Pons (tissue), 1 donor: ENCODE measurements around the gene NCBP2.

Experiments
- DNase-seq: peaks from one replicate; pipeline ENCODE4 v3.0.0-alpha.2; 2016; ENCODE audit warnings: low spot score

The NCBP2 gene

DNA sequence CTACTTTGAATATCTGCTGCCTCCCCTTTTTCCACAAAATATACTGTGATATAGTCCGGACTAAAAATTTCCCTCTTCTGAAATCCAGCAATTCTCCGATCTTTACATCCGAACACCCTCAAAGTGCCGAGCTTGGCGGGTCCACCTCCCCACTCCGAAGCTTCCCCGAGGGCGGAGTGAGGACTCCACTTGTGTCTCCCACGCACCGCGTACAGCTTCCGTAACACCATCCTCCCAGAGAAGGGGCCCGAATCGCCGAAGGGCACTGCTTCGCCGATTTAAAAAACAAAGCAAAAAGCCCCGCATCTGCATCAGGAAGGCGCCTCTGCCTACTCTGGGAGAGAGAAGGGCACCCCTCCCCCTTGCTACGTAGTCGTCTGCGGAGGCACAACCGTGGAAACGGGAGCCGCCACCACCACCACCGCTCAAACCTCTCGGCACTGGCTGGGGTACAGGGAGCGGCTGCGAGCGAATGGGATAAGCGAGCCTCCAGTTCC, 551 bp downstream of the NCBP2 start:
- DNase-seq, result no peak

GRCh38 chr3:196938576-196938975, 3.8 kb downstream of the NCBP2 start:
- DNase-seq, result no peak

DNA sequence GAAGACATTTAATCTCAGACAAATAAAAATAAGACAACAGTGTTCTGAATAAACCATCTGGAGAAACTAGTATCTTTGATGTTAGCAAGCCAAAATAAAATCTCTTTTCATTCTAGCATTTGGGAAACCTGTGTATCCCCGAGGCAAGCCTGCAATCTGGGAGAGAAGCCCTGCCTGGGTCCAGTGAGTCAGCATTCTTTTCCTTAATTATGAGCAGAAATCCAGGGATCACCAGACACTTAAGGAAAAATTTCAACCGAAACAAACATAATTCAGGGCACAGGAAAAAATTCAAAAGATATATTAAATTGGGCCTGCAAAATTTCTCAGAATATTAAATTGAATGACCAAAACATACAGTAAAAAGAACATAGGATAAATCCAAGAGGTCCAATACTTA, 4.2 kb downstream of the NCBP2 start:
- no peak for DNase-seq

DNA sequence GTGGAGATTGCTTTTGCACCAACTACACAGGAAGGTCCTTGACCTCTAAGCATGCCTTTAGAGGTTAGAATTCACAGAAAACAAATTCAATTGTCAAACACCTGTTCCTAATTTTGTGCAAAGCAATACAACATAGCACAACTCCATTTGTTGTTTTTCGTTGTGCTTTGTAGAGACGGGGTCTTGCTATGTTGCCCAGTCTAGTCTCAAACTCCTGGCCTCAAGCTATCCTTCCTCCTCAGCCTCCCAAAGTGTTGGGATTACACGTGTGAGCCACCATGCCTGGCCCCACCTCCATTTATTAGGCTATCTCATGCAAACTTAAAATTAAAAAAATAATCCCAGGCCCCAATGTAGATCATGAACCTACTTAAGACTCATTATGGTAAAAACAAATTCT, 6.0 kb downstream of the NCBP2 start:
- no peak for DNase-seq

DNA sequence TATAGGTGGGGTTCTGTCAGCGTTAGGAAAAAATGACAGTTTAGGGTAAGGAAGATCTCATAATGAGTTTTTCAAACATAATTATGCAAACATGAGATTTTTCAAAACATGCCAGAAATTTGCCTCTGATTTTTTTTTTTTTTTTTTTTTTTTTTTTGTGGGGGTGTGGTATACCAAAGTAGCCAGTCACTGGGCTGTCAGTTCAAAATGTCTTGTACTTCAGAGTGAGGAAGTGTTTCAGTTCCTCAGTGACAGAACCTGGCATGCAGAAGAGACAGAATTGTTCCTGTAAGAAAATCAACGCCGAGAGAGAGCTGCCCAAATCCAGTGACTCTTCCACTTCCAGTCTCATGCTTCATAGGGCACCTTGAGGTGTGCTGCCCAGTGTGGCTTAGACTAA, 9.7 kb downstream of the NCBP2 start:
- DNase-seq, result no peak

GRCh38 chr3:196931828-196932587, 10.3 kb downstream of the NCBP2 start:
- DNase-seq, result no peak

DNA sequence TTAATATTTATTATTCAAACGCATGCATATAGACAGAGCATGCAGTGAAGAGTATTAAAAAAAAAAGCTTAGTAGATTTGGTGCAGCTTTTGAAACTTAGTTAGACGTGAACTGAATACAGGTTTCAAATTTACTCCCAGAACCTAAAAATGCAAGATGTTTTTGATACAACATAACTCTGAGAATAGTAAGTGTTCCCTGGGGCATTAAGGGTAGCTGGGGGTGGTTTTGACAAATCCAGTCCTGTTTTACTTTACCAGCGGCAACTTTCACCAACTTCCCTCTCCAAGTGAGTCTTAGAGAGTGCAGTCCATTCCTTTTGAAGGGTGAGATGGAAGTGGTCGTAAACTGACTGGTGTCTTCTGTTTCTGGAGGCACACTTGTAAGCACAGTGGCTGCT, 11.2 kb downstream of the NCBP2 start:
- DNase-seq, result no peak

GRCh38 chr3:196927571-196928453, 14.5 kb downstream of the NCBP2 start:
- no peak for DNase-seq

DNA sequence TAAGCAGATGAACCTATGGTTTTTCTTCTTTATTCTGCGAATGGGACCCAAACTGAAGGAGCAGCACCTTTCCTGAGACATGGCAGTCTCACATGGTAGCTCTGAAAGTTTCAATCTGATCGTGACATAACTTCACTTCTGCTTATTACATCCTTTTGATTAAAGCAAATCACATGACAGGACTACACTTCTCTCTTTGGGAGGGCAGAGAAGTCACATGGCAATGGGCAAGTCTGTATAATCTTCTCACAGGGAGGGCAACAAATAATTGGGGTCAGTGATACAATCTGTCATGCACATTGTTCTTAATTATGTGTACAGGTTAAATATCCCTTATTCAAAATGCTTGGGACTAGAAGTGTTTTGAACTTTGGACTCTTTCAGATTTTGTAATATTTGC, 21.6 kb downstream of the NCBP2 start:
- peak; percentile 56 for DNase-seq

DNA sequence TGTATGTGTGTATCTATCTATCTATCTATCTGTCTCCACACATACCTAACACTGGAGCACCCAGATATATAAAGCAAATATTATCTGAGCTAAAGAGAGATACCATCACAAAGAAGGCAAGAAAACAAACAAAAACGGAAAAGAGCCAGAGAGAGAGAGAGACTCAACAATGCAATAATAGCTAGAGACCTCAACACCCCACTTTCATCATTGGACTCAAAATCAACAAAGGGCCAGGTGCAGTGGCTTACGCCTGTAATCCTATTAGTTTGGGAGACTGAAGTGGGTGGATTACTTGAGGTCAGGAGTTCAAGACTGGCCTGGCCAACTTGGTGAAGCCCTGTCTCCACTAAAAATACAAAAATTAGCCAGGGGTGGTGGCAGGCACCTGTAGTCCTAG, 23.4 kb downstream of the NCBP2 start:
- no peak for DNase-seq

- DNase-seq, result no peak
Observed at GRCh38 chr3:196916995-196917394, 25.3 kb downstream of the NCBP2 start.

DNA sequence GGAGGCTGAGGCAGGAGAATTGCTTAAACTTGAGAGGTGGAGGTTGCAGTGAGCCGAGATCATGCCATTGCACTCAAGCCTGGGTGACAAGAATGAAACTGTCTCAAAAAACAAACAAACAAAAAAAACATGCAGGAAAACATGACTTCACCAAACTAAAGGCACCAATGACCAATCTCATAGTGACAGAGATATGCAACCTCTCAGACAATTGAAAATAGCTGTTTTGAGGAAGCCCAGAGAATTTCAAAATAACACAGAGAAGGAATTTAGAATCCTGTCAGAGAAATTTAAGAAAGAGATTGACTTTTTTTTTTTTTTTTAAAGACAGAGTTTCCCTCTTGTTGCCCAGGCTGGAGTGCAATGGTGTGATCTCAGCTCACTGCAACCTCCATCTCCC, 26.1 kb downstream of the NCBP2 start:
- DNase-seq, result no peak

DNA sequence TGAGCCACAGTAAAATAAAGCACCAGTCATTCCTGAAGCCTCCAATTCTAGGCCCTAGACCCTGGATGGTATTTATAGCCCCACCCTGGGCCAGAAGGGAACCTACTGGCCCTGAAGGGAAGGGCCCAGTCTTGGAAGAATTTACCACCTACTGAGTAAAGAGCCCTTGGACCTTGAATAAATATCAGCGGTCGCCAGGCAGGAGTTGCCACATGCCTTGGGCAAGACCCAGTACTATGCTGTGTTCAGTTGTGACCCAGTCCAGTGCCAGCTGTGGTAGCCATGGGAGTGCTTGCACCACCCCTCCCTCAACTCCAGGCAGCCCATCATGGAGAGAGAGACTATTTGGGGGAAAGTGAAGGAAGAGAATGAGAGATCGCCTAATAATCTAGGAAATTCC, 27.0 kb downstream of the NCBP2 start:
- DNase-seq, result no peak

GRCh38 chr3:196914866-196915265, 27.5 kb downstream of the NCBP2 start:
- DNase-seq, result no peak

DNA sequence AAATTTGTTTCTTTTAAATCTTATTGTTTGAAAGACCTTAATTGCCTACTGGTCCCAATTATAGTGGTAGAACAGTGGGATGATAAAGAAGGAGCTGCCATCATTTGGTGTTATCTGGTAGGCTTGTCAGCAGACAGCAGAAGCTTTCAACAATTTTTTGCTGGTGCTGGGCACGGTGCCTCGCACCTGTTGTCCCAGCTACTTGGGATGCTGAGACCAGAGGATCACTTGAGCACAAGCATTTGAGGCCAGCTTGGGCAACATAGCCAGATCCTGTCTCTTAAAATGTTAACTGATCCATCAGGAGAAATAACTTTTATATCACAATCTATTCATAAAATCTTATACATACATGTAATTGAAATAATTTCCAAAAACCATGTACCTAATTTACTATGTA, 38.6 kb downstream of the NCBP2 start:
- DNase-seq, result no peak

DNA sequence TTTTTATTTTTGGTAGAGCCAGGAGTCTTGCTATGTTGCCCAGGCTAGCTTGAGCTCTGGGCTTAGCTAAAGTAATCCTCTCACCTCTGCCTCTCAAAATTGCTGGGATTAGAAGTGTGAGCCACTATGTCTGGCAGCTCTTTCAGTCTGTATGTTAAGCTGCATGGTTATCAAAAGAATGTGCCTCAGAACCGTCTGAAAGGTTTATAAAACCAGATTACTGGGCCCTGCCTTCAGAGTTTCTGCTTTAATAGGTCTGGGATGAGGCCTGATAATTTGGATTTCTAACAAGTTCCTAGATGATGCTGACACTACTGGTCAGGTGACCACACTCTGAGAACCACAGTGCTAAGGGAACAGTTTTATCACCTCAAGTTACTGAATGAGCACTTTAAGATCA, 40.0 kb downstream of the NCBP2 start:
- DNase-seq, result no peak

DNA sequence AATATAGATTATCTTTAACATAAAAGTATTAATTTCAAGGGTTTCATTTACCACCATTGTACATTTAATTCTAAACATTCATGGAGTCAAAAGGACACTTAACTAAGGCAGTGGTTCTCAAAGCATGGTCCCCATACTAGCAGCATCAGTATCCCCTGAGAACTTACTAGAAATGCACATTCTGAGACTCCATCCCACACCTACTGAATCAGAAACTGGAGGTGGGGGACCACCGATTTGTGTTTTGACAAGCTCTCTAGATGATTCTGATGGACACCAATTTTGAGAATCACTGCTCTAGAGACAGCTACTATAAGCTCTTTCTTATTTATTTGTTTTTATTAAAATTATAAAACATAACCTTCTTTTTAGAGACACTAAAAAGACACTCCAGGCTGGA, 40.6 kb downstream of the NCBP2 start:
- DNase-seq, result no peak

DNA sequence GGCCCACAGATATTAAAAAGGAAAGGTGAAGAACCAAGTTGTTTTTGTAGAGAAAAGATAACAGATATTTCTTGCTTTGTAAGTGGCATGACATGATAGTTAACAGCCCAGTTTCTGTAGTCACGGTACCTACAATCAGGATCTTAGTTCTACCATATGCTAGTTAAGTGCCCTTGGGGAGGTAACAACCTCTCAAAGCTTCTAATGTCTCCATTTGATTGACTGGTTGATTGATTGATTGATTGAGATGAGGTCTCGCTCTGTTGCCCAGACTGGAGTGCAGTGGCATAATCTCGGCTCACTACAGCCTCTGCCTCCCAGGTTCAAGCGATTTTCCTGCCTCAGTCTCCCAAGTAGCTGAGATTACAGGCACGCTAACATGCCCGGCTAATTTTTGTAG, 46.1 kb downstream of the NCBP2 start:
- DNase-seq, result no peak

DNA sequence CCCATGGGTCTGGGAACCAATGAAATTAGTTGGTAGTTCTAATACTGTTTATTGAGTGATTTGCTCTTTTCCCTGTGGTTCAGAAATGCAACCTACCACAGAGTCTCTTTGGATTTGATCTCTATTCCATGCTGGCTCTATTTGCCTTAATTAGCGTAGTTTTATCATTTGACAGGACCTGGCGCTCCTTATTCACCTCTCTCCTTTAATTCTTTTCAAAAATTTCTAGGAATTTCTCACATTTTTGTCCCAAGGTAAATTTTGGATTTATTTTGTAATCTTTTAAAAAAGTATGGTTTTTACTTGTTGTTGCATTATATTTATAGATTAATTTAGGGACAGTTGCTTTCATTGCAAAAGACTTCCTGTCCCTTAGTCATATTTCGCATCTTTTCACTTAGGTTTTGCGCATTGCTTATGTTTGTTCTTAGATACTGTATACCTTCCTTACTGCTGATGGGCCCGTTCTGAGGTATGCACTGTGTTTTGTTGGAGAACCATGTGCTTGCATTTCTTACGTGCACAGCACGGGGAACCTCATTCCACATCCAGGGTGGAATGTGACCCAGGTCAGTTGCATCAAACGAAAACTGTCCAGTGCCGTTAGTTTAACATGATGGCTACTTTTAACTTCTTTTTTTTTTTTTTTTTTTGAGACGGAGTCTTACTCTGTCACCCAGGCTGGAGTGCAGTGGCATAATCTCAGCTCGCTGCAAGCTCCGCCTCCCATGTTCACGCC, 47.6 kb downstream of the NCBP2 start:
- no peak for DNase-seq

GRCh38 chr3:196889844-196890708, 52.3 kb downstream of the NCBP2 start:
- no peak for DNase-seq

DNA sequence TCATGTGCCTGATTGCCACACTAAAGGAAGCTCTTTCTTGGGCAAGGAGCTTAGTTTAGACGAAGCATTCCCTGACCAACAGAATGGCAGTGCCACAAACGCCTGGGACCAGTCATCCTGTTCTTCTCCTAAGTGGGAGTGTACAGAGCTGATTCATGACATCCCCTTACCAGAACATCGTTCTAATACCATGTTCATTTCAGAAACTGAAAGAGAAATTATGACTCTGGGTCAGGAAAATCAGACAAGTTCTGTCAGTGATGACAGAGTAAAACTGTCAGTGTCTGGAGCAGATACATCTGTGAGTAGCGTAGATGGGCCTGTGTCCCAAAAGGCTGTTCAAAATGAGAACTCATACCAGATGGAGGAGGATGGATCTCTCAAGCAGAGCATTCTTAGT, 56.2 kb downstream of the NCBP2 start:
- DNase-seq, result no peak
